ENCODE data around the gene OPCML. TPM values are rescaled to one million over a fixed set of nuclear protein-coding genes. Genes with fewer than 3 reads are reported as not detected.

The OPCML gene
- total RNA-seq, 1 donor from 2014 or later: not detected

DNA sequence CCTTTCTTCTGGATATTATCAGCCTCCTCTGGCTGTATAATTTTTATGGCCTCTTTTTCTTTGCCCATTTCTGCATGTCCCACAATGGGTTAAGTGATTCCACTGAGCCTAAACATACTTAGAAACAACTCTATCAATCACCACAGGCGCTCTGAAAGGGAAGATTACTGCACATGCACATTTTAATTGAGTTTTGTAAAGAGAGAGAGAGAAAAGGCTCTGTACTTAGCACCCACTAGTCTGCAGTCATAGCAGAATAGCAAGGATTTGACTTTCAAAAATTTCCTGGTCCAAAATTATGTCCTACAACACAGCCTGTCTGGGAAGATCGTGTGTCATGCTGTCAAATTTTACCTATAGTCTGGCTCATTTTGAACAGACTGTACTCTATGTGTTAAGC is 758.5 kb downstream of the OPCML start:
- DNase-seq: no peak

DNA sequence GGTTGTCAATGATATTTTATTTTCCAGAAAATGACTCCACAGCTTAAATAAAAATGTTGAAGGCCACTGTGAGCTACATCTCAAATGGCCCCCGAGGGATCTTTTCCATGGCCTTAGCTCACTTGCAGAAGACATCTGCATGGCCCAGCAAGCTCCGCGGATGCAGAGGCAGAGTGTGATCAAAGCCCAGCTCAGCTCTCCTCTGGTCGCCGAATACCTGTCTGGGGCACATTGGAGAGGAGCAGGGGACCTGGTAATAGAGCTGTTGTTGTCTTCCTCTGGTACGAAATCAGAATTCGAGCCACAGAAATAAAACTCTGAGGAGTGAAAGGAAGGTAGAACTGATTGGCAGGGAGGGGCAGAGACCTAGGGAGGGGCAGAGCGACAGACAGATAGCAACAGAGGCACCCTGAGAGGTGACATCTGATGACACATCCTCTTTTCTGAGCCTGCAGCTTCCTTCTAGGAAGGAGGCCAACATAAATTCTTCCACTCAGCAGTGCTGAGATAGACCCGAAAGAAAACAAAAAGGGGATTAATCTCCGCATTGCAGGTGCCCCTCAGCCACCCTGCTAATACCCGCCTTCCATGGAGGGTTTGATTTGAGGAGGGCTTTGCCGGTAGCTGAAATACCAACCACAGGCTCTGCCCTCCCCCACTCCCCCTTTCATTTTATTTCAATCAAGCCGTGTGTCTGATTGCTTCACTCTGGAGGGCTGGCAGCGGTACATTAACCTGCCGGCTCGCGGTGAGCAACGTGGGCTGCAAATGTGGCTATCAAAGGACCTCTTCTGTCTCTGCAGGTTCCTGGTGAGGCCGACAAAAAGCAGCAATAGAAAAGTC is 759.4 kb downstream of the OPCML start:
- no peak for DNase-seq

DNA sequence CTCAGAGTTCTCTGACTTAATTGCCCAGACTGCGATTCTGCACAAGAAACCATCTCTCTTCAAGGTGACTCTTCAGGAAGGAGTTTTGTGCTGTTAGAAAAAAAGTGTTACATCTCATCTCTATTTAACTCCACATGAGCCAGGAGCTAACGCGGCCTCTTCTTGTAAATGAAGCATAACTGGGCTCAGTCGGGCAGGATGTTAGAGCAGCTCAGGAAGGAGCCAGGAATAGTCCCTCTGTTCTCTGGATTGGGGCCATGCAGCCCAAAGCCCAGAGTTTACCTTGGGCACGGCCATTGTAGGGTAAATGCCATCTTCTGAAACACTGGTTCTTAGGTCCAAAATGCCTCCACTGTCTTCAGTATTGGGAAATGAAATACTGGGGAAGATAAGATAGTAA is 760.6 kb downstream of the OPCML start:
- DNase-seq: no peak

DNA sequence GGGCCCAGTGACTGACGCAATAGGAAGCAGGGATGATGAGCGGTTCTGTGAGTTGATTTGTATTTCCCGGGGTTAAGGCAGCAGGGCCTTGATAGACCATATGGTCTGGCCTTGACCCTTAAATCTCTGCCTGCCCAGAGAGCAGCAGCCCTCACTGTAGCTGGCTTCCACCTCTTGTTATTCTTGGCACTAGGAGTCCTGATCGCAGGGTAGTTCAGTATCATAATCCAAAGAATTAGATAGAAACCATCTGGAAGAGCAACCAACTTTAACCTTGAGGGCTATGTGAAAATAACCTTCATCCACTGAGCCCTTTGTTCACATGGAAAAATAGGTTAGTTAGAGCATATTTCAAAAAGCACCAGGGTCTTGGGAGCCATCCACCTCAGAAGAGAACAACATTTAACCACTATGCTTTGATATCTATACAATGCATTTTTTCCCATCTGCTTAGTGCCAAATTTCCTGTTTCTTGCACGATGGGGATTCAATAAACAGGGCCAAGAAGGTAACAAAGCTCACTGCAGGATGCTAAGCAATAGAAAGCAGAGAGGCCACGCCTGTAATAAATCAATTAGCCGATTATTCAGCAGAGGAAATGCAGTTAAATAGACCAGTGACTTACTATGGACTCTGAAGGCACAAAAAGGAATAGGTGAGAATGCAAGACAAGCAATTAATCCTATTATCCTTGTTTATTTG is 761.3 kb downstream of the OPCML start:
- no peak for DNase-seq

DNA sequence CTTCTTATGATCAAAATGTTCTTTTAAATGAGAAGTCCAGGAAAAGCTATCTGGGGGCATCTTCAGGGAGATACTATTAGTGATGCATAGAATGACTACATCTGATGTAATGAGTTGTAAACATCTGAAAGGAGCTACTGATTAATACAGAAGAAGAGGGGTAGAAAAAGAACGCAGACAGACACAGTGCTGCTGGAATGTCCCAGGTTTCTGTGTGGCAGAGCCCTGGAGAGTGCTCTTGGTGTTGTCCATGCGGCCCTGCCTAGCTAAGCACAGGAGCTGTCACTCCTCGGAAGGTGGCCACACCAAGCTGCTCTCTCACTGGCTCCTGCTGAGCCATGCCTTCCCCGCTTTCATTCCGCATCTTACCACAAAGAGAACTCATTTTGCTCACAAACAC is 768.8 kb downstream of the OPCML start:
- DNase-seq: no peak

DNA sequence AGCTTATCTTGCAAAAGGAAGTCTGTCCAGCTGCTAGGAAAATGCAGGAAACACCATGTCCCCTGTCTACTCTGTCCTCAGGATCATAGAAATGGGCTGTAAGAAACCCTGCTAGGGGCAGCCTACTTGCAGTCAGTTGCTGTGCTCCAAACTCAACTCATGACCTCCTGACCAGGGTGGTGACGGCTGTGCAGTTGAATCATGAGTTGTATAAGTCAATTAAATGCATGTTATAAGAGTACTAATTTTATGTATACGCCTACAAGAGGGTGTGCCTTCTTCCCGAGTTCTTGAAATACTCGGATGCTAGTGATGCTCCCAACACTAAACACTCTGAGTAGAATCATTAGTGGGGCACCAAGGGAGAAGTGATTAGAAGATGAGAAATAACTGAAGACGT is 776.4 kb downstream of the OPCML start:
- DNase-seq: no peak

DNA sequence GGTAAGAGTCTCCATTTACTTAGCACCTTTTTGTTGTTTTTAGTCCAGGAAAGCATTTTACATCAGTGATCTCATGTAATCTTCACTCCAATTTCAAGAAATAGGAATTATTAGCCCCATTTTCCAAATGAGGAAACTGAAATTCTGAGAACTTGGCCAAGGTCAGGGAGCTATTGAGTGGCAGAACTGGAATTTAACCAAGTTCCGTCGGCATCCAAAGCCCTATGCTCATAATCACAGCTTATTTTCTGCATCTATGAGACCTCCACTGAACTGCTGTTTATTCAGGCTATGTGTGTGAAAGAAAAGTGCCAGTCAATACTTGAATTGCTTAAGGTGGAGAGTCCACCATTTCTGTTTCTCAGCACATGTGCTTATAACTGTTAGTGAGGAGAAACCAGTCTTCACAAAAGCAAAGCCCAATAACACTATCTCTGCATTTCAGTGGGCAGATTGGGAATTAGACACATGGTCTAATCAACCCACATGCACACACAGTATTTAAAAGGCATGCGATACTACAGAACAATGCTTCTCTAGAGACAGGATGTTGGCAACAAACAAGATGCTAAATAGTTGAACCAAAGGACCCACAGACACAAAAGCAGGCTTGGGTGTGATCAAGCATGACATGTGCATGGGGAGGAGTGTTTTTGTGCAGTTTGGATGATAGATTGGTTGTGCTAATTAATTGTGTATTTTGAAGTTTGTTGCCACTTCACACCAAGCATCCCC is 780.6 kb downstream of the OPCML start:
- no peak for DNase-seq

DNA sequence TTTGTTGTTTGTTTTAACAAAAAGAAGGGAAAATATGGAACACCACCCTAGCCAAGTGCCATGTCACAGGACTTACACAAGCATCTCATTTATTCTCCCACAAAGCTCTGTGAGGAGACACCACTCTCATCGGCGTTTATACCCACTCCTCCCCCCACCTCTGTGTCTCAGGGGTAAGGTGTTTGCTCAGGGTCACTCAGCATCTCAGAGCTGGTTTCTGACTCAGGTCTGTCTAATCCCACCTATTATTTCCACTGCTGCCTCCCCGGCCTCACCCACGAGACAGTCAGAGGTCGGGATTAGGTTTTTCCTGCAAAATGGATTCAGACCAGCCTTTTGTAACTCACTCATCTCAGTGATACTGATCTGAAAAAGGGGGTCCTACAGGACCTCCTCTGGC is 786.0 kb downstream of the OPCML start:
- DNase-seq: no peak

DNA sequence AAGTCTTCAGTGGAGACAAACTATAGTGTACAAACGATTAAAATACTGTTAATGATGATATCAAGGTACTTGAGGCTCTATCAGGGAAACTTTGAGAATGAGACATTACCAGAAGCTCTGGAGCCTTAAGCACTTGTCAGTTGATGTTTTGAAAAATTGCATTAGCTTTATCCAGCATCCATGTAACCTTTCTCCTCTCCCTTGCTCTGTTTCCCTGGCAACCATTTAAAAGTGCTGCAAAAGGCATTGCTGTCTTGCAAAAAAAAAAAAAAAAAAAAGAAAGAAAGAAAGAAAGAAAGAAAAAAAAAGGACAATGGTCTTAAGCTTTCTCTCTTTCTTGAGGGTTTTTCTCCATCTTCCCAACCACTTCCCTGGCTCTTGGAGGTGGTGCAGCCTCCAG is 787.0 kb downstream of the OPCML start:
- no peak for DNase-seq

DNA sequence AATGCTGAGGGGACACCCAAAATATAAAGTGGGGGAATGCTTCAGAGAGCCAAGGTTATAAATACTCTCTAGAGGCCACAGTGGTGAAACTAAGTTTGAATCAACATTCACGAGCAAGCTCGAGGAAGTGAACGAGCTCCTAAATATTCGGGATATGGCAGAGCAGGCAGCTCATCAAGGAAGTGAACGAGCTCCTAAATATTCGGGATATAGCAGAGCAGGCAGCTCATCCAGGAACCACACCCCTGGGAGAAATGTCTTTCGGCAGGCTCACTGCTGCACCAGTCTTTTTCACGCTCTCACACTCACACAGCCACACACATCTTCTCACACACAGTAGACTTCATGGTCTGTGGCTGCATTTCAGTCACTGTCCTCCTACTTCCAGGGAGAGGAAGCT is 787.5 kb downstream of the OPCML start:
- DNase-seq: no peak

DNA sequence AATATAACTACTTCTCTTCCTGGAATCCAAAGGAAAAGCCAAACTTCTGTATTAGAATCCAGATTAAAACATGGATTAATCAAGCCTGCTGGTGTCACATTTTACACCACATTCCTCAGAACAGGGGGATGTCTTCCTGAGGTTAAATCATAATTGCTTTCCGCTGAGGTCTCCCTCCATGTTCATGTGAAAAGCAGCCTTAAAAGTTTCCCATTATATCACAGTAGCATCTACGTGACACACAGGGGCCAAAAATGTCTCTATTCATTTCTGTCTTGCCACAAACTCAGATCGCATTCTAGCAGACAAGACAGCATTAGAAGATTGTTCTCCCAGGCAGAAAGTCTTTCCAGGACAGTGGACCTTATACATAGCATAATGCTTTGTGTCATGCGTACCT is 788.7 kb downstream of the OPCML start:
- DNase-seq: no peak

DNA sequence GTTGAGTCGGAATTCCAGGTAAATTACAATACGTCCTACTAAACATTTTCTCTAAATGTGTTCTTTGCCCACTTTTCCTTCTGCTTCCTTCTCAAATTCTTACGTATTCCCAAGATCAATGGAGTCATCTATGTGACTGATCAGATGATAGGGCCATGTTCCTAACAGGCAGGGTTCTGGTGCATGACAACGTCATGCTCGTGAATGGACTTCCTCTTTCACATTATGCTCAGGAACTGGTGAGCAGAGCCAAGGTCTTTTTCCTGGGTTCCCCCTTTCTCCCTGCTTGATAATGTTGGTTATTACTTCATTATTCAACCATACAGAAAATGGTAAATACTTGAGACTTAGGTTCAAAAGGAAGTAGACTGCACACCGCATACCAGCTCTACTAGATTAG is 789.4 kb downstream of the OPCML start:
- no peak for DNase-seq

DNA sequence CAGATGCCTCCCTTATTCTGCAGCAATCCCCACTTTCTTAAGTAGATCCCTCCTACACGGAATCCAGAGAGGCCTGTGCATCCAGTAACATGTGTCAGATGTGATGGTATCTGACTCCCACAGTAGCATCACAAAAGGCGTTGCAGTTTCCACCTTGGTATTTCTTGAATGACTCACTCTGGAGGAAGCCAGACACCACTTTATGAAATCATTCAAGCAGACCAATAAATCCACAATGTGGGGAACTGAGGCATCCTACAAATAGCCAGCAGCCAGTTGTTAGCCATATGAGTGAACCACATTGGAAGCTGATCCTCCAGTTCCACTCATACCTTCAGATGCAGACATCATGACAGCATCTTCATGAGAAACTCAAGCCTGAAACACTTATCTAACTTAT is 798.1 kb downstream of the OPCML start:
- DNase-seq: no peak

DNA sequence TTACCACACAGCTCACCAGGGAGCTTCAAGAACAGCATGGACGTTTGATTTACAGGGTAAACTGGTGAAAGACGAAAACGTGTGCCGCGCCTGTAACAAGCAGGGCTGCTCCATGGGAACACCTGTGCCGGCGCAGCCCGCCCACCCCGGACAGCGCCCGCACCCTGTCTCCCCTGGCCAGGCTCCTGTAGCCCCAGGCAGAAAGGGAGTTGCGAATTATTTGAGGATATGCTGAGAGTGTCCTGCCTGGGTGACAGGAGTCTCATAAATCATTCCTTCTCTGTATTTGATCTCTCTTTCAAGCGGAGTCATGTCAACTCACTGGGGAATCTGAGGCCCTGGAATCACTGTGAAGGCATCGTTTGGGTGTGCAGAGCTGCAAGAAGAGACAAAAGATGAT is 804.3 kb downstream of the OPCML start:
- DNase-seq: no peak

DNA sequence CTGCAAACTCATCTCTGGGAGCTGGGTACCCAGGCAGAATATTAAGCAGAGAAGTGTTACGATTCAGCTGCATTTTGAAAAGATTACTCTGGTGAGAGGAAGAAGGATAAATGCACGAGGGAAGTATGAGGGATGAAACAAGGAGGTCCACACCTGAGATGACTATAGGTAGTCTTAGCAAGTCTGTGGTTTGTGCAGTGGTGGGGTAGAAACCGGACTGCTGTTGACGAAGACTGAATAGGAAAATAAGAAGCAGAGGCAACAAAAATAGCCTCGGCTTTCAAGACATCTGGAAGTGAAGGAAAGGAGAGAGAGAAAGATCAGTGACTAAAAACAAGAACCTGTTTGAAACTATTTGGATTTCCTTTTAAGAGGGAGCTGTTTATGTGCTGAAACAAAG is 810.8 kb downstream of the OPCML start:
- DNase-seq: no peak

DNA sequence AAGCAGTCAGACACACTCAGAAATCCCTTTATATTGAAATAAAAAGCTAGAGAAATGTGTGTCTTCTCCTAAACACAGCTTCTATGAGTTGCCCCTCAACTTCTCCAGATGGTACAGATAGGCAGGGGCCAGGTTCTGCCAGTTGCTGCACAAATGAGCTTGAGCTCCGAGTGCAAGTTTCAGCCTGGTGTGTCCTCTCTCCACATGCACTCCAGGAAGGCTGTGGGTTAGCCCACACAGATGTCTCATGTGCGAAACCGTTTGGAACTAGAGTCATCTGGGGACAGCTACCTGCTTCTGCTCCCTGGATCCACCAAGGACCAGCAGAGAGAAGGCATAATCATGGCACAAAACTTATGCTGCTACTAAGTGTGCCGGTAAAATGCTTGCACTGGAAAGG is 812.6 kb downstream of the OPCML start:
- DNase-seq: no peak

DNA sequence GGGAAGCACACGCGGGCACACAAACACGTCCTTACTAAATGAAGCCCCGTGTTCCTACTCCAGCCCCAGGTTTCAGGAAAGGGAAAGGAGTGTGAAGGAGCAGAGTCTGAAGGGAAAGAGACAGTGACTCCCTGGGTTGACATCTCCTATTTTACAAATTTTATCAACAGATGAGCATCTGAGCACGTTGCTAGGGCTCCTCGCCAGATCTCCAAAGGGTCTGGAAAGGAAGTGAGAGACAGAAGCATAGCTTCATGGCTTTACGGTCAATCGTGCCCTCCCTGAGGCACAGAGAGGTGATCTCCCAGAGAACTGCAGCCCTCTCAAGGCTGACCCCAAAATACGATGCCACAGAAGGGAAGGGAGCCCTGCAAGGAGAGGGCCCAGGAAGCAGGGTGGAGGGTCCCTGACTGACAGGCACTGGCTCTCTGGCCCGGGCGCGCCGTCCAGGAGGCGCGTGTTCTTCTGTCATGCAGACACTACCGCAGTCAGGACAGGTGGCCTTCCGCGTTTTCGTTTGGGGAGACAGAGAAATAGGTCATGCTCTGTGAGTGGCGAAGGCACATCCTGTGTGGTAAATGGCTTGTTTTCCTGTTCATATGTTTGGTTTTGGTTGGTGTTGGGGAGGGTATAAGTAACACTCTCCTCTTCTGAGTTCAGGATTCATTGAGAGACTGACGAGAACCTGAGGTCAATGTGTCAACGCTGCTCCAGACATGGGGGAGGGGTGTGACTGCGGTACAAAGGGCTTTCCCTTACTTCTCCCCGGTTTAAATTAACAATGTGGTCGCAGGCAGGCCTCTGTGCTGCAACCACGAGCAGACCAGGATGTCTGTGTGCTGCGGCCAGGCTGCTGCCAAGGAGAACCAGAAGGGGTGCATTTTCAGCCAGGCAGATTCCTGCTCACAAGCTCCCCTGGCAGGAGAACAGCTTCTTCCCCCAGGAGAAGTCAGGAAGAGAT is 813.3 kb downstream of the OPCML start:
- no peak for DNase-seq

DNA sequence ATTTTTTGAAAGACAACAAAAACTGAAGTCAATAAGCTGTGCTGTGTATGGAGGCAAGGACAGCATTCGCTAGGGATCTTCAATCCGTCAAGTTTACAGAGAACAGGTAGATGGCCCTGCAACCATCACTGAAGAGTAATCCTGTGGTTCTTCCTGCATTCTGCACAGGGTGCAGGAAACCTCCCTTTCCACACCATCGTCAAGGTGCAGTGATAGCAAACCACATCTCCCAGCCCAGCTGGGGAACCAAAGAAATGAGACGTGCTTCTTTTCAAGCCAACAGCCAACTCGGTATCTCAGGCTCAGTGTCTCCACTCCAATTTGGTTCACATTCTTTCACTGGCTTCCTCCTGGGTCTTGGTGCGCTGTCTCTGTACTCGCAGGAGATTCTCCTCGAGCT is 814.5 kb downstream of the OPCML start:
- DNase-seq: no peak

DNA sequence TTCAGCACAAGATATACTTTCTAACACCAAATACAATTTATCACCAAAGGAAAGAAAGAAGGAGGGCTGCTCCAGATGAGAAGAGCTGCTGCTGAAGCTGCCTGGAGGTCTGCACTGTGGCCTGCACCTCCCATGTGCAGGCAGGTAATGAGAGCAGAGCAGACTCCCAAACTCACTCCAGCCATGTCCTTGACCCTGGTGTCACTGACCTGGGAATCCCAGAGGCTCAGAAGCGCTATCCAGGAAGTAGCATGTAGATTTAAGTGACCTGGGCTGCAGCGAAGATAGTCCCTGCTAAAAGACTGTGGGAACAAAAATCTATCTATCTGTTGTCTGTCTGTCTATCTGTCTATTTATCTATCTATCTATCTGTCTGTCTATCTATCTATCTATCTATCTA is 816.3 kb downstream of the OPCML start:
- no peak for DNase-seq

DNA sequence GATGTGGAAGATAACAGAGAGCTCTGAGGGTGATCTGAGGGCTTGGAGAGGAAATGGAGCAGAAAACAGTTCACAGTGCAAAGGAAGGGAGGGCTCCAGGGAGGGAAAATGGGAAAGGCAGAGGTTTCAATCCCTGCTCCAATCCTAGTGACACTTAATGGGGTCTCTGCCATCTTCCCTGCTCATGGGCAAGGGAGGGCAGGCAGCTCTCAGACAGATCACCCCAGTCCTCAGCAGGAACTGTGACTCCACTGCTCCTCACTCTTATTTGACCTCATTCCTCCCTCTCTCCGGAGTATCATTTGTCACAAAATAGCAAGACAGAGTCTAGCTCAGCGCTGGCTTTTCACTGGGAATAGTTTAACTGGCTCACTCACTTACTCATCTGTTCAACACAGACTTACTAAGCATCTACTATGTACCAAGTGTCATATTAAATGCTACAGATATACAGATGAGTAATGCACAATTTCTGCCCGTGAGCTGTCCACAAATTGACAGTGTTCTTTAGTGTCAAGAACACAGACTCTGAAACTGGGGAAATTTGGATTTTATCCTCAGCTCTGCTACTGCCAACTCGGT is 817.4 kb downstream of the OPCML start:
- DNase-seq: no peak

DNA sequence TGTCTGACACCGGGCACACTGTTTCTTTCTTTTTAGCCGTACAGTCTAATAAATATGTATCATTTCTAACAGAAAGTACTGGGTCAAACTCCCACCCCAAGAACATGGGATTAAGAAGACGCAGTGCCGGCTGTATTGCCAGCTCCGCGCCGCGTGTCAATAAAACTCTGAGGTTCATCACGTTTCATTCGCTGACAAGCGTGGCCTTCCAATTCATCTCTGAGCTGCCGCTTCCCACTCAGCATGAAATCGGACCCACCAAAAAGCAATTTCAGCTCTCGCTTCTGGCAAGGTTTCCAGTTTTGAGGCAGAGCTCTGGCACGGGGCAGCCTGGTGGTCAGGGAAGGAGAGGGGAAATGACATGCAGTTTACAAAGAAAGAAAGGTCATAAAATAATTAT is 819.8 kb downstream of the OPCML start:
- DNase-seq: no peak

DNA sequence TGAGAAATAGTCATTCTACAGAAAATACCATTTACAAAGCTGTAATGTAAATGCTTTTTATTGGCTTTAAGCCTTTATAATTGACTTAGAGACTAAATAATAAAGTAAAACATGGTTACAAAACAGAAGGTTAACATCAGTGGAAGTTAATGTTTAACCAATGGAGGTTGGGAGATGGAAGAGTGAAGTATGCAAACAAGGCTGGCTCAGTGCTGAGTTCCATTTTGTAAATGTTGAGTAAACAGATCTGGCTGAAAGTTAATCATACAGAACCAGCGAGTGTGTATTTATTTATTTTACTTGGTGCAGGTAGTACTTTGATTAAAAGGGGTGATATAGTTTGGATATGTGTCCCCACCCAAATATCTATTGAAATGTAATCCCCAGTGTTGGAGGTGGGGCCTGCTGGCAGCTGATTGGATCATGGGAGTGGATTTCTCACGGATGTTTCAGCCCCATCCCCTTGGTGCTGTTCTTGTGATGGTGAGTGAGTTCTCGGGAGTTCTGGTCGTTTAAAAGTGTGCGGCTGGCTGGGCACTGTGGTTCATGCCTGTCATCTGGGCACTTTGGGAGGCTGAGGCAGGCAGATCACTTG is 827.4 kb downstream of the OPCML start:
- no peak for DNase-seq
